Activated naive CD4-positive, alpha-beta T cell treated with anti-CD3 and anti-CD28 coated beads for 36 hours (primary cell): Measurements from ENCODE around the gene B3GNT7. TPM values are rescaled to one million over a fixed set of nuclear protein-coding genes. Genes with fewer than 3 reads are reported as not detected.
"Not testable (repeated sequence)": the region's sequence is repeated elsewhere in the genome, so short reads cannot be mapped to it uniquely, and the experiment has no call there.

Experiments
- CTCF ChIA-PET: fragments of 350-600 bp; sonication (Branson Sonifier 250); formaldehyde crosslinking; loops from one replicate; lab custom pipeline; 2021; ENCODE audit warnings: antibody characterized with exemption; lab: Charles Lee
- DNase-seq: peaks from one replicate; pipeline ENCODE4 v3.0.0-alpha.2; 2020
- H3K27ac Mint-ChIP-seq: one replicate; pipeline ENCODE4 v1.8.0; 2021; ENCODE audit warnings: mild to moderate bottlenecking, mixed read lengths
- H3K27me3 Mint-ChIP-seq: one replicate; pipeline ENCODE4 v1.8.0; 2021; ENCODE audit warnings: low read depth, mixed read lengths
- H3K36me3 Mint-ChIP-seq: one replicate; pipeline ENCODE4 v1.8.0; 2021; ENCODE audit warnings: low read depth, mixed read lengths
- H3K4me1 Mint-ChIP-seq: one replicate; pipeline ENCODE4 v1.8.0; 2021; ENCODE audit warnings: low read depth, mixed read lengths
- H3K4me3 Mint-ChIP-seq: one replicate; pipeline ENCODE4 v1.8.0; 2021; ENCODE audit warnings: mild to moderate bottlenecking, moderate library complexity, mixed read lengths
- H3K9me3 Mint-ChIP-seq: one replicate; pipeline ENCODE4 v1.8.0; 2021; ENCODE audit warnings: mixed read lengths
- intact Hi-C: fragments of 100-400 bp; cut with micrococcal nuclease; formaldehyde crosslinking; loops from one replicate; pipeline ENCODE4 v1.15.1; 2023
- total RNA-seq, 2 experiments: library from RNA; stranded (reverse); gene quantifications; one replicate each; pipeline ENCODE4 v1.2.3, GENCODE V29; 2021

The B3GNT7 gene
- total RNA-seq, 2 experiments from 2014 or later: not detected

DNA sequence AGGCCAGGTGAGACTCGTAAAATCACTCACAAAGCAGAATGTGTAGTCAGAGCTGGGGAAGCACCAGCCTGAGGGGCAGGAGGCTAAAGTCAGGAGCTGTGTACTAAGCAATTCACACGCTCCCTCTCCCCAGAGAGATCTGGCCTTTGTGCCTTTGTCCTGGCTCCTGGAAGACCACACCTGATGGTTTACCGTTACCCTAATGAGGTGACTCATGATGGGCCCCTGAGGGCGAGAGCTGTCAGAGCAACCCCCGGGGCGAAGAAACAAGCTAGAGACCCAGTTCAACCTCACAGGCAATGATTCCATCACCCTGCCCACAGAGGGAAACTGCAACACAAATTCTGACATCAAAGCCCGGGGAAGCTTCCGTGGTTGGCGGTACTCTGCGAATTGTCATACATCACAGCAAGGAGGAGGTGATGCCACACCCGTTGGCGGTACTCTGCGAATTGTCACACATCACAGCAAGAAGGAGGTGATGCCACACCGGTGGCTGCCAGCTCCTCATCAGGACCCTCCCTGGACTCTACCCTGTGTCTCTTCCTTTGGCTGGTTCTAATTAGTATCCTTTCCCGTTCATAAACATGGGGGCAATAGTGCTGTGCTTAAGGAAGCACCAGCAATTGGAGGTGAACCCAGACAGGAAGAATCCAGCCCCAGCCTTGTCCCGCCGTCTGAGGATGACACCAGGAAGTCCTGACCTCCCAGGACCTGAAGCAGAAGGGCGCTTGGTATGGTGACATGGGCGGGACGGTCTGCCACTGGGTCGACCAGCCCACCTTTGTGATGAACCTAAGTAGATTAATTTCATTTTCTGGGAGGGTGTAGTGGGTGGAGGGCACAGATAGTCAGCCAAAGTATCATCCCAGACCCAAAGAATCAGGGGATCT, 30.5 kb downstream of the B3GNT7 start:
- H3K9me3 Mint-ChIP-seq: peaks cover 10% of the 10 kb centered on the region
- H3K27me3 Mint-ChIP-seq: peaks cover under 1% of the 10 kb centered on the region
- intact Hi-C loops: no loop called here
- H3K4me1 Mint-ChIP-seq: peaks cover 14% of the 10 kb centered on the region
- peak; percentile 53 for DNase-seq
- CTCF ChIA-PET: interaction anchor here (0.6 to 1.1 kb wide), 4 partner anchors 20 to 941 kb away, joined by 3 to 4 read pairs (median 4); no protein-coding TSS in a partner anchor
- peaks cover 2% of the 10 kb centered on the region for H3K36me3 Mint-ChIP-seq
- no peak overlapping the region for H3K4me3 Mint-ChIP-seq
- no peak overlapping the region for H3K27ac Mint-ChIP-seq

DNA sequence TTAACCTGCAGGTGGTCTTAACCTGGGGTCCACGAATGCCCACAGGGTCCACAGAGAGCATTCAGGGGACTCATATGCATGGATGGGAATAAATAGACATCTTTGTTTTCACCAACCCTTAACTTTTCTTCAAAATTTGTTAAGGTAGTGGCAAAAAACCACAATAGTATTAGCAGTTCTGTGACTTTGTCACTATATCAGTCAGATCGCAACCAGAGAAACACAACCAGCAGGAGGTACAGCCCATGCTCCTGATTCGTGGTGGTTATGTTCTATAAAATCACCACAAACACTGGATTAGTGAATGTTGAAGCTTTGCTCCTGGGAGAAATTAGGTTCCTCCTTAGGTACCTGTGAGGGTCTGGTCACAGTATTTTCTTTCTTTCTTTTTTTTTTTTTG, 31.6 kb downstream of the B3GNT7 start:
- H3K4me1 Mint-ChIP-seq: peaks cover 14% of the 10 kb centered on the region
- no peak overlapping the region for H3K27ac Mint-ChIP-seq
- no peak overlapping the region for H3K4me3 Mint-ChIP-seq
- H3K27me3 Mint-ChIP-seq: peaks cover 2% of the 10 kb centered on the region
- H3K9me3 Mint-ChIP-seq: peaks cover 20% of the 10 kb centered on the region
- H3K36me3 Mint-ChIP-seq: peaks cover 3% of the 10 kb centered on the region
- CTCF ChIA-PET: no interaction called here
- no peak for DNase-seq
- intact Hi-C loops: no loop called here

GRCh38 chr2:231429152-231429551, 33.6 kb downstream of the B3GNT7 start:
- Mint-ChIP-seq H3K27me3 (peaks cover 2% of the 10 kb centered on the region), H3K9me3 (peaks cover 20% of the 10 kb centered on the region), H3K4me1 (peaks cover 22% of the 10 kb centered on the region), H3K27ac (no peak overlapping the region), H3K4me3 (no peak overlapping the region), H3K36me3 (peaks cover 3% of the 10 kb centered on the region)
- intact Hi-C loops: no loop called here
- CTCF ChIA-PET: no interaction called here
- DNase-seq: no peak

DNA sequence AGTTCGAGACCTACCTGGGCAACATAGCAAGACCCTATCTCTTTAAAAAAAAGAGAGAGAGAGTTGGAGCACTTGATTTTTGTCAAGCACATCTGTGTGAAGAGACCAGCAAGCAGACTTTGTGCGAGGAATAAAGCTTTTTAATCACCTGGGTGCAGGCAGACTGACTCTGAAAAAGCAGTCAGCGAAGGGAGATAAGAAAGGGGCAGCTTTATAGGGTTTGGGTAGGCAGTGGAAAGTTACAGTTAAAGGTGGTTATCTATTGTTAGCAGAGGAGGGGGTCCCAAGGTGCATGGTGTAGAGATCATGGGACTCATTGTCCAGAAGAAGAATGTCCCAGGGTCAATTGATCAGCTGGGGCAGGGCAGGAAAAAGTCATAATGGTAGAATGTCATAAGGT, 34.4 kb downstream of the B3GNT7 start:
- intact Hi-C loops: no loop called here
- CTCF ChIA-PET: no interaction called here
- peaks cover 3% of the 10 kb centered on the region for H3K36me3 Mint-ChIP-seq
- H3K27ac Mint-ChIP-seq: no peak overlapping the region
- no peak for DNase-seq
- H3K9me3 Mint-ChIP-seq: peaks cover 20% of the 10 kb centered on the region
- H3K4me1 Mint-ChIP-seq: peaks cover 24% of the 10 kb centered on the region
- H3K4me3 Mint-ChIP-seq: no peak overlapping the region
- H3K27me3 Mint-ChIP-seq: peaks cover 2% of the 10 kb centered on the region

- DNase-seq, H3K4me3 Mint-ChIP-seq, H3K36me3 Mint-ChIP-seq, H3K27ac Mint-ChIP-seq, intact Hi-C loops, H3K27me3 Mint-ChIP-seq, CTCF ChIA-PET: not testable (repeated sequence)
- Mint-ChIP-seq H3K4me1 (peaks cover 24% of the 10 kb centered on the region), H3K9me3 (peaks cover 20% of the 10 kb centered on the region)
Observed at GRCh38 chr2:231430437-231430836, 34.9 kb downstream of the B3GNT7 start.

GRCh38 chr2:231431606-231432005, 36.1 kb downstream of the B3GNT7 start:
- H3K4me1 Mint-ChIP-seq: peaks cover 14% of the 10 kb centered on the region
- H3K36me3 Mint-ChIP-seq: peaks cover 3% of the 10 kb centered on the region
- no peak overlapping the region for H3K27ac Mint-ChIP-seq
- peaks cover 20% of the 10 kb centered on the region for H3K9me3 Mint-ChIP-seq
- no peak for DNase-seq
- intact Hi-C loops: no loop called here
- CTCF ChIA-PET: no interaction called here
- H3K4me3 Mint-ChIP-seq: no peak overlapping the region
- H3K27me3 Mint-ChIP-seq: peaks cover 2% of the 10 kb centered on the region

- no peak for DNase-seq
- peaks cover 20% of the 10 kb centered on the region for H3K9me3 Mint-ChIP-seq
- H3K27ac Mint-ChIP-seq: no peak overlapping the region
- CTCF ChIA-PET: no interaction called here
- peaks cover 10% of the 10 kb centered on the region for H3K4me1 Mint-ChIP-seq
- intact Hi-C loops: no loop called here
- H3K36me3 Mint-ChIP-seq: peaks cover 3% of the 10 kb centered on the region
- H3K27me3 Mint-ChIP-seq: peaks cover 2% of the 10 kb centered on the region
- no peak overlapping the region for H3K4me3 Mint-ChIP-seq
Observed at GRCh38 chr2:231433990-231434389, 38.5 kb downstream of the B3GNT7 start.

GRCh38 chr2:231436957-231437356, 41.4 kb downstream of the B3GNT7 start:
- CTCF ChIA-PET: interaction anchor here (0.6 to 0.7 kb wide), 2 partner anchors 11 to 15 kb away, joined by 3 to 4 read pairs; no protein-coding TSS in a partner anchor
- Mint-ChIP-seq H3K27ac (no peak overlapping the region), H3K27me3 (no peaks in the 10 kb centered on the region), H3K9me3 (peaks cover 2% of the 10 kb centered on the region), H3K36me3 (no peaks in the 10 kb centered on the region), H3K4me3 (no peak overlapping the region), H3K4me1 (peaks cover 10% of the 10 kb centered on the region)
- intact Hi-C loops: no loop called here
- DNase-seq: no peak

DNA sequence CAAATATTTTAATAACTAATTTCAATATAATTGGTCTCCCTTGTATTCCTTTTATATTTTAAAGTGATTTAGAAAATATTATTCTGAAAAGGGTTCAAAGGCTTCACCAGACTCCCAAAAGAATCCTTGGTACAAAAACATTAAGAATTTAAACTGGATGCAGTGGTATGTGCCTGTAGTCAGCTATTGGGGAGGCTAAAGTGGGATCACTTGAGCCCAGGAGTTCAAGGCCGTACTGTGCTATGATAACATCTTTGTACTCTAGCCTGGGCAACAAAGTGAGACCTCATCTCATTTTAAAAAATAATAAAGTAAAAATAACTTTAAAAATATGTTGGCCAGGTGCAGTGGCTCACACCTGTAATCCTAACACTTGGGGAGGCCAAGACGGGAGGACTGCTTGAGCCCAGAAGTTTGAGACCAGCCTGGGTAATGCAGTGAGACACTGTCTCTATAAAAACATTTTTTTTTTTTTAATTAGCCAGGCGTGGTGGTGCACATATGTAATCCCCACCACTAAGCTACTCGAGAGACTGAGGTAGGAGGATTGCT, 54.1 kb downstream of the B3GNT7 start:
- no peak overlapping the region for H3K27ac Mint-ChIP-seq
- H3K27me3 Mint-ChIP-seq: no peaks in the 10 kb centered on the region
- H3K4me1 Mint-ChIP-seq: peaks cover 6% of the 10 kb centered on the region
- no peak overlapping the region for H3K4me3 Mint-ChIP-seq
- CTCF ChIA-PET: no interaction called here
- intact Hi-C loops: loop anchor here (5.0 kb wide), 1 partner anchor 627 kb away; no protein-coding TSS in a partner anchor
- DNase-seq: no peak
- H3K9me3 Mint-ChIP-seq: no peaks in the 10 kb centered on the region
- H3K36me3 Mint-ChIP-seq: peaks cover 13% of the 10 kb centered on the region

- Mint-ChIP-seq H3K4me3 (no peak overlapping the region), H3K27ac (no peak overlapping the region), H3K27me3 (no peaks in the 10 kb centered on the region), H3K4me1 (peaks cover 10% of the 10 kb centered on the region), H3K36me3 (peaks cover 18% of the 10 kb centered on the region), H3K9me3 (no peaks in the 10 kb centered on the region)
- intact Hi-C loops: loop anchor here (5.0 kb wide), 1 partner anchor 628 kb away; no protein-coding TSS in a partner anchor
- DNase-seq: no peak
- CTCF ChIA-PET: interaction anchor here (0.6 to 2.4 kb wide), 3 partner anchors 32 to 223 kb away, joined by 3 to 14 read pairs (median 3); no protein-coding TSS in a partner anchor
Observed at GRCh38 chr2:231450548-231450989, 55.1 kb downstream of the B3GNT7 start.
